ENCODE measurements around the gene ITGAV.

ITGAV gene

GRCh38 chr2:186543561-186544131 is 46.2 kb upstream of the ITGAV start:
- CTCF ChIA-PET = no interaction called here
- Histone ChIP-seq H3K9me3 (ENCODE audit: control insufficient read depth, insufficient read depth, low read depth, low read length) (no peaks in the 10 kb centered on the region), H3K27ac (ENCODE audit: extremely low read depth, low read depth, low read length) (no peak overlapping the region), H3K36me3 (ENCODE audit: control insufficient read depth in 2 of 2, insufficient read depth in 1 of 2, low read length in 2 of 2) (no peaks in the 10 kb centered on the region), H3K4me3 (ENCODE audit: low read depth, low read length) (no peak overlapping the region), H3K4me1 (ENCODE audit: control insufficient read depth, insufficient read depth, low read length) (peaks cover 10% of the 10 kb centered on the region; the same call in 1 of the 2 replicates)
- POLR2A ChIA-PET = interaction anchor here (1.0 kb wide), 1 partner anchor 46 kb away, joined by 3 read pairs; the partner anchor contains the start of gene ITGAV
- TF ChIP-seq PRDM6 (tag by site-specific recombination; IDR thresholded peaks at IDR 0.05) (peak; percentile 39; the same call in 1 of the 2 replicates), KLF9 (tag by site-specific recombination; IDR thresholded peaks at IDR 0.05; ENCODE audit: low read depth) (no peak), BCL6B (tag by site-specific recombination; IDR thresholded peaks at IDR 0.05) (no peak), ZFHX2 (tag by site-specific recombination; conservative IDR thresholded peaks at IDR 0.05) (0 out of 2 replicates have a peak, but pooled peaks have one; percentile 27), SP7 (tag by site-specific recombination; IDR thresholded peaks at IDR 0.05) (peak; percentile 80), ZNF2 (tag by site-specific recombination; IDR thresholded peaks at IDR 0.05) (no peak), ZNF558 (tag by site-specific recombination; IDR thresholded peaks at IDR 0.05) (no peak), ZNF585B (tag by site-specific recombination; IDR thresholded peaks at IDR 0.05) (no peak), ZXDB (tag by site-specific recombination; IDR thresholded peaks at IDR 0.05) (0 out of 2 replicates have a peak, but pooled peaks have one; percentile 21), GLIS1 (tag by site-specific recombination; IDR thresholded peaks at IDR 0.05) (peak; percentile 71), MEIS1 (CRISPR knock-in tag; IDR thresholded peaks at IDR 0.05; ENCODE audit: borderline replicate concordance) (peak; percentile 56; the same call in 1 of the 2 replicates), GLIS2 (tag by site-specific recombination; IDR thresholded peaks at IDR 0.05) (no peak)

GRCh38 chr2:186544255-186544675 is 45.6 kb upstream of the ITGAV start:
- peaks cover 10% of the 10 kb centered on the region; the same call in 1 of the 2 replicates for H3K4me1 ChIP-seq (ENCODE audit: control insufficient read depth, insufficient read depth, low read length)
- no peak overlapping the region for H3K4me3 ChIP-seq (ENCODE audit: low read depth, low read length)
- no peak overlapping the region for H3K27ac ChIP-seq (ENCODE audit: extremely low read depth, low read depth, low read length)
- ChIA-PET CTCF (interaction anchor here (0.5 to 0.7 kb wide), 3 partner anchors 38 to 395 kb away, joined by 3 to 4 read pairs (median 3); no protein-coding TSS in a partner anchor), POLR2A (no interaction called here)
- H3K9me3 ChIP-seq (ENCODE audit: control insufficient read depth, insufficient read depth, low read depth, low read length) = no peaks in the 10 kb centered on the region
- H3K36me3 ChIP-seq (ENCODE audit: control insufficient read depth in 2 of 2, insufficient read depth in 1 of 2, low read length in 2 of 2) = no peaks in the 10 kb centered on the region
- TF ChIP-seq ZNF239 (tag by site-specific recombination; IDR thresholded peaks at IDR 0.05) (no peak), ZNF10 (tag by site-specific recombination; IDR thresholded peaks at IDR 0.05) (peak; percentile 41; the same call in 1 of the 2 replicates), ZFP41 (tag by site-specific recombination; IDR thresholded peaks at IDR 0.05; ENCODE audit: borderline replicate concordance) (no peak), GFI1B (tag by site-specific recombination; IDR thresholded peaks at IDR 0.05) (peak; percentile 24; the same call in 1 of the 2 replicates), ZXDB (tag by site-specific recombination; IDR thresholded peaks at IDR 0.05) (peak; percentile 24; the same call in 1 of the 2 replicates), SP7 (tag by site-specific recombination; IDR thresholded peaks at IDR 0.05) (peak; percentile 98), ZSCAN23 (tag by site-specific recombination; IDR thresholded peaks at IDR 0.05) (no peak), ZNF747 (tag by site-specific recombination; IDR thresholded peaks at IDR 0.05) (no peak), PRDM10 (tag by site-specific recombination; IDR thresholded peaks at IDR 0.05) (peak; percentile 51), ZEB2 (tag by site-specific recombination; IDR thresholded peaks at IDR 0.05) (0 out of 2 replicates have a peak, but pooled peaks have one; percentile 13), ZNF157 (tag by site-specific recombination; IDR thresholded peaks at IDR 0.05) (no peak), SP3 (tag by site-specific recombination; IDR thresholded peaks at IDR 0.05) (no peak), ZNF433 (tag by site-specific recombination; IDR thresholded peaks at IDR 0.05; ENCODE audit: low read depth) (no peak)

Data from HEK293 (cell line).